Measurements from ENCODE around the gene TRIM16.
"Not testable (repeated sequence)": the region's sequence is repeated elsewhere in the genome, so short reads cannot be mapped to it uniquely, and the experiment has no call there.

GRCh38 chr17:15708879-15709278 lies 24.8 kb upstream of the TRIM16 start:
- TF ChIP-seq ZNF280A (IDR thresholded peaks at IDR 0.05; ENCODE audit: low read depth, partially characterized antibody); CTCF (IDR thresholded peaks at IDR 0.05 in 2 of 3, conservative IDR thresholded peaks at IDR 0.05 in 1 of 3; ENCODE audit: insufficient read depth in 2 of 3, low read depth in 1 of 3, low read length in 3 of 3); ZNF785 (CRISPR knock-in tag; IDR thresholded peaks at IDR 0.05); POLR2AphosphoS5 (IDR thresholded peaks at IDR 0.05; ENCODE audit: control insufficient read depth, insufficient read depth, low read depth, low read length): not testable (repeated sequence)

Data from K562 (cell line).